ENCODE data around the gene APOA5. TPM values are rescaled to one million over a fixed set of nuclear protein-coding genes. Genes with fewer than 3 reads are reported as not detected.

Gene APOA5
- total and polyA plus RNA-seq, 2 of the 4 experiments (the other 2 are of a cell fraction), result not detected

DNA sequence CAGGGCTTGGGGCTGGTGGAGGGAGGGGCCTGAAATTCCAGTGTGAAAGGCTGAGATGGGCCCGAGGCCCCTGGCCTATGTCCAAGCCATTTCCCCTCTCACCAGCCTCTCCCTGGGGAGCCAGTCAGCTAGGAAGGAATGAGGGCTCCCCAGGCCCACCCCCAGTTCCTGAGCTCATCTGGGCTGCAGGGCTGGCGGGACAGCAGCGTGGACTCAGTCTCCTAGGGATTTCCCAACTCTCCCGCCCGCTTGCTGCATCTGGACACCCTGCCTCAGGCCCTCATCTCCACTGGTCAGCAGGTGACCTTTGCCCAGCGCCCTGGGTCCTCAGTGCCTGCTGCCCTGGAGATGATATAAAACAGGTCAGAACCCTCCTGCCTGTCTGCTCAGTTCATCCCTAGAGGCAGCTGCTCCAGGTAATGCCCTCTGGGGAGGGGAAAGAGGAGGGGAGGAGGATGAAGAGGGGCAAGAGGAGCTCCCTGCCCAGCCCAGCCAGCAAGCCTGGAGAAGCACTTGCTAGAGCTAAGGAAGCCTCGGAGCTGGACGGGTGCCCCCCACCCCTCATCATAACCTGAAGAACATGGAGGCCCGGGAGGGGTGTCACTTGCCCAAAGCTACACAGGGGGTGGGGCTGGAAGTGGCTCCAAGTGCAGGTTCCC, 38.0 kb upstream of the APOA5 start, which contains the start of gene APOC3:
Gene APOC3, plus strand, starts transcription at position 383 of the 659 bp plus-strand sequence. CDS start 676 bp downstream, outside the sequence.
- peak within 1 kb of the TSS; percentile 39 for H2AFZ ChIP-seq (replicated peaks; ENCODE audit: low read length, poor library complexity)
- BruUV-seq (replicated peaks), result no TSS peak
- H3K14ac ChIP-seq (replicated peaks; ENCODE audit: low read depth, low read length), result no peak within 1 kb of the TSS
- H3K4me1 ChIP-seq (ENCODE audit: control insufficient read depth, insufficient read depth, low read length), result peaks cover 4% of the 10 kb centered on the region; the same call in 1 of the 2 replicates
- no peak within 1 kb of the TSS for H3K4me3 ChIP-seq (ENCODE audit: insufficient read depth, low read depth, low read length)
- H4K8ac ChIP-seq (ENCODE audit: low read depth in 2 of 2, low read length in 2 of 2), result no peak within 1 kb of the TSS
- no peak within 1 kb of the TSS for H3K23ac ChIP-seq (ENCODE audit: low read depth, low read length)
- H3K9me1 ChIP-seq (ENCODE audit: insufficient read depth, low read length), result no peaks in the 10 kb centered on the region
- ChIA-PET POLR2A (ENCODE audit: unreplicated experiment) (no interaction called here), CTCF (no interaction called here)
- no peak within 1 kb of the TSS for H4K91ac ChIP-seq (ENCODE audit: insufficient read depth, low read depth, low read length)
- no peak within 1 kb of the TSS for H3K4me2 ChIP-seq (ENCODE audit: low read depth, low read length)
- no peak within 1 kb of the TSS for H4K5ac ChIP-seq (ENCODE audit: low read depth, low read length)
- WGBS, 2 experiments (ENCODE audit: extremely low coverage in 2 of 2, insufficient read length in 1 of 2), result 87% methylated on average over 4 of the region's 9 CpGs; no CpG with 5 or more reads in 1 of the 2 experiments
- H2BK15ac ChIP-seq (ENCODE audit: low read depth, low read length), result no peak within 1 kb of the TSS
- H4K20me1 ChIP-seq (ENCODE audit: insufficient read depth, low read length), result no peaks in the 10 kb centered on the region
- no peak within 1 kb of the TSS for H2BK20ac ChIP-seq (ENCODE audit: low read depth, low read length)
- no peak within 1 kb of the TSS for H3K56ac ChIP-seq (ENCODE audit: extremely low read depth, insufficient read depth, low read length)
- no peak within 1 kb of the TSS for H2BK120ac ChIP-seq (ENCODE audit: low read depth, low read length)
- no peak within 1 kb of the TSS for H3K27ac ChIP-seq (ENCODE audit: insufficient read depth, low read length)
- ATAC-seq (ENCODE audit: low read depth), result peak; percentile 53
- no peak within 1 kb of the TSS for H3K4ac ChIP-seq (ENCODE audit: low read depth, low read length)
- H3K79me1 ChIP-seq (ENCODE audit: low read depth in 1 of 2, low read length in 2 of 2), result no peaks in the 10 kb centered on the region
- H3K36me3 ChIP-seq (ENCODE audit: control insufficient read depth, insufficient read depth, low read length), result no peaks in the 10 kb centered on the region
- H3K9me3 ChIP-seq (ENCODE audit: control insufficient read depth, insufficient read depth, low read length), result no peaks in the 10 kb centered on the region
- no peak within 1 kb of the TSS for H3K18ac ChIP-seq (ENCODE audit: low read depth, low read length)
- dilution Hi-C loops (cut with HindIII; ENCODE audit: low sequenced_read_pairs, unreplicated experiment), result no loop called here
- no peak within 1 kb of the TSS for H2AK9ac ChIP-seq (replicated peaks; ENCODE audit: low read depth, low read length, poor library complexity)
- TF ChIP-seq POLR2A (IDR thresholded peaks at IDR 0.05; ENCODE audit: low read depth, low read length) (no peak), CEBPB (IDR thresholded peaks at IDR 0.05; ENCODE audit: low read depth, low read length) (peak; percentile 50; the same call in 1 of the 2 replicates)
- peak; percentile 37 for DNase-seq
- in situ Hi-C loops (cut with MboI; ENCODE audit: low sequenced_read_pairs), result no loop called here
- H3K27me3 ChIP-seq (ENCODE audit: control insufficient read depth, insufficient read depth, low read length), result peaks cover 8% of the 10 kb centered on the region; the same call in 1 of the 2 replicates
- intact Hi-C loops (cut with micrococcal nuclease), result no loop called here
- no peak within 1 kb of the TSS for H2BK5ac ChIP-seq (ENCODE audit: low read depth, low read length, poor library complexity, severe bottlenecking)
- H2AK5ac ChIP-seq (ENCODE audit: low read depth, low read length), result no peak within 1 kb of the TSS
- H3K9ac ChIP-seq (ENCODE audit: low read depth, low read length), result no peak within 1 kb of the TSS

All from IMR-90 (cell line).